HepG2 (cell line): ENCODE data around the gene CBX2. TPM values are rescaled to one million over a fixed set of nuclear protein-coding genes. Genes with fewer than 3 reads are reported as not detected.

Experiments used
- AHR ChIP-seq: IDR thresholded peaks from 2 replicates; pipeline ENCODE4 v1.6.1; 2018; ENCODE audit warnings: missing genetic modification reagents, missing compliant biosample characterization
- ATF7-NPFF ChIP-seq: sonication (generic); formaldehyde crosslinking; IDR thresholded peaks from 2 replicates; pipeline ENCODE4 v1.8.1; 2023; ENCODE audit warnings: mild to moderate bottlenecking, low read depth, missing genetic modification reagents, moderate library complexity
- IKZF4 ChIP-seq: sonication (generic); formaldehyde crosslinking; IDR thresholded peaks from 2 replicates; pipeline ENCODE4 v1.5.1; 2020; ENCODE audit warnings: borderline replicate concordance, mild to moderate bottlenecking, low read depth, missing genetic modification reagents; ENCODE audit errors: not compliant biosample characterization
- KMT2B ChIP-seq: IDR thresholded peaks from 2 replicates; pipeline ENCODE4 v1.6.1; 2016; ENCODE audit warnings: missing genetic modification reagents, missing compliant biosample characterization
- POGK ChIP-seq: sonication (generic); formaldehyde crosslinking; conservative IDR thresholded peaks from 2 replicates; pipeline ENCODE4 v1.8.0; 2022; ENCODE audit warnings: mild to moderate bottlenecking, moderate library complexity, missing genetic modification reagents
- SRF ChIP-seq: IDR thresholded peaks from 2 replicates; pipeline ENCODE4 v1.6.1; 2011; ENCODE audit warnings: mild to moderate bottlenecking, low read depth, low read length, moderate library complexity
- ZFP36L1 ChIP-seq: sonication (generic); formaldehyde crosslinking; IDR thresholded peaks from 2 replicates; pipeline ENCODE4 v1.8.0; 2022; ENCODE audit warnings: mild to moderate bottlenecking, missing genetic modification reagents, moderate library complexity
- ZKSCAN1 ChIP-seq: fragments of 150-350 bp; IDR thresholded peaks from 2 replicates; pipeline ENCODE4 v1.6.1; 2014; ENCODE audit warnings: low read length
- ZNF18 ChIP-seq: sonication (generic); formaldehyde crosslinking; IDR thresholded peaks from 2 replicates; pipeline ENCODE4 v1.8.0; 2022; ENCODE audit warnings: mild to moderate bottlenecking, missing genetic modification reagents; ENCODE audit not compliant: insufficient replicate concordance
- ZNF326 ChIP-seq: sonication (generic); formaldehyde crosslinking; IDR thresholded peaks from 2 replicates; pipeline ENCODE4 v1.4.0; 2020; ENCODE audit warnings: missing genetic modification reagents, borderline replicate concordance
- ZNF496 ChIP-seq: sonication (generic); formaldehyde crosslinking; IDR thresholded peaks from 2 replicates; pipeline ENCODE4 v1.8.1; 2023; ENCODE audit warnings: mild to moderate bottlenecking, moderate library complexity, missing genetic modification reagents; ENCODE audit not compliant: insufficient replicate concordance
- ZNF556 ChIP-seq: sonication (generic); formaldehyde crosslinking; IDR thresholded peaks from 2 replicates; pipeline ENCODE4 v1.4.0; 2020; ENCODE audit warnings: mild to moderate bottlenecking, missing genetic modification reagents, borderline replicate concordance
- polyA plus RNA-seq, 8 experiments: library from polyadenylated mRNA; depleted of rRNA in 3 of 8; stranded (reverse) in 7 of 8; unstranded in 1 of 8; fragments of >200 nt; fragmentation: Illumina TruSeq in 4 of 8; extraction: Trizol in 4 of 8; gene quantifications; 2 replicates each; pipeline versions ENCODE4 v1.2.1 to v1.2.3, GENCODE V29; 2011 to 2016; ENCODE audit warnings: low read depth in 4 of 8, missing spikeins in 1 of 8, mixed read lengths in 1 of 8; ENCODE audit not compliant: insufficient read depth in 1 of 8
- total RNA-seq, 5 experiments: library from RNA; depleted of rRNA; stranded (reverse); fragments of >200 nt; fragmentation: Illumina TruSeq; extraction: Trizol; gene quantifications; 2 replicates each; pipeline ENCODE4 v1.2.3, GENCODE V29; 2016; ENCODE audit warnings: low read depth in 1 of 5
- TF ChIP-seq, protein P1 (sequence below): sonication (generic); formaldehyde crosslinking; IDR thresholded peaks from 2 replicates; pipeline ENCODE4 v1.4.0; 2020; ENCODE audit warnings: missing genetic modification reagents, borderline replicate concordance

The CBX2 gene
- total and polyA plus RNA-seq, 2 of the 13 experiments (the other 11 are each of a cell fraction or from before 2014, with no cell fraction given): 14.5 to 31.1 TPM

- TF ChIP-seq, protein P1, sequence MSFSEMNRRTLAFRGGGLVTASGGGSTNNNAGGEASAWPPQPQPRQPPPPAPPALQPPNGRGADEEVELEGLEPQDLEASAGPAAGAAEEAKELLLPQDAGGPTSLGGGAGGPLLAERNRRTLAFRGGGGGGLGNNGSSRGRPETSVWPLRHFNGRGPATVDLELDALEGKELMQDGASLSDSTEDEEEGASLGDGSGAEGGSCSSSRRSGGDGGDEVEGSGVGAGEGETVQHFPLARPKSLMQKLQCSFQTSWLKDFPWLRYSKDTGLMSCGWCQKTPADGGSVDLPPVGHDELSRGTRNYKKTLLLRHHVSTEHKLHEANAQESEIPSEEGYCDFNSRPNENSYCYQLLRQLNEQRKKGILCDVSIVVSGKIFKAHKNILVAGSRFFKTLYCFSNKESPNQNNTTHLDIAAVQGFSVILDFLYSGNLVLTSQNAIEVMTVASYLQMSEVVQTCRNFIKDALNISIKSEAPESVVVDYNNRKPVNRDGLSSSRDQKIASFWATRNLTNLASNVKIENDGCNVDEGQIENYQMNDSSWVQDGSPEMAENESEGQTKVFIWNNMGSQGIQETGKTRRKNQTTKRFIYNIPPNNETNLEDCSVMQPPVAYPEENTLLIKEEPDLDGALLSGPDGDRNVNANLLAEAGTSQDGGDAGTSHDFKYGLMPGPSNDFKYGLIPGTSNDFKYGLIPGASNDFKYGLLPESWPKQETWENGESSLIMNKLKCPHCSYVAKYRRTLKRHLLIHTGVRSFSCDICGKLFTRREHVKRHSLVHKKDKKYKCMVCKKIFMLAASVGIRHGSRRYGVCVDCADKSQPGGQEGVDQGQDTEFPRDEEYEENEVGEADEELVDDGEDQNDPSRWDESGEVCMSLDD (CRISPR knock-in tag): peak; percentile 72; the same call in 1 of the 2 replicates
- TF ChIP-seq AHR (CRISPR knock-in tag) (peak; percentile 37; the same call in 1 of the 2 replicates), KMT2B (CRISPR knock-in tag) (0 out of 2 replicates have a peak, but pooled peaks have one; percentile 24), ZNF326 (CRISPR knock-in tag) (no peak), SRF (0 out of 2 replicates have a peak, but pooled peaks have one; percentile 14), ZKSCAN1 (no peak), POGK (peak; percentile 72; the same call in 1 of the 2 replicates), ZNF18 (no peak), ZNF496 (CRISPR knock-in tag) (no peak), ZNF556 (CRISPR knock-in tag) (peak; percentile 52; the same call in 1 of the 2 replicates), ZFP36L1 (CRISPR knock-in tag) (no peak), IKZF4 (CRISPR knock-in tag) (no peak), ATF7-NPFF (CRISPR knock-in tag) (0 out of 2 replicates have a peak, but pooled peaks have one; percentile 69)
Measured at GRCh38 chr17:79811011-79811867, 33.3 kb downstream of the CBX2 start (continued).
